GM18502 (cell line): ENCODE measurements around the gene RAB3GAP1.
"Not testable (repeated sequence)": the region's sequence is repeated elsewhere in the genome, so short reads cannot be mapped to it uniquely, and the experiment has no call there.

Experiments
- ATAC-seq: cut with Tn5 transposase; IDR thresholded peaks from one replicate; pipeline ENCODE4 v1.9.1; 2021; ENCODE audit warnings: mild to moderate bottlenecking; ENCODE audit not compliant: unreplicated experiment, poor library complexity

RAB3GAP1 gene

GRCh38 chr2:135099802-135100483 lies 47.9 kb downstream of the RAB3GAP1 start:
- no peak for ATAC-seq

GRCh38 chr2:135103843-135104242 lies 51.8 kb downstream of the RAB3GAP1 start:
- ATAC-seq, result no peak

GRCh38 chr2:135105513-135106316 lies 53.6 kb downstream of the RAB3GAP1 start:
- ATAC-seq, result not testable (repeated sequence)

- no peak for ATAC-seq
Observed at GRCh38 chr2:135113322-135113721, 61.2 kb downstream of the RAB3GAP1 start.

DNA sequence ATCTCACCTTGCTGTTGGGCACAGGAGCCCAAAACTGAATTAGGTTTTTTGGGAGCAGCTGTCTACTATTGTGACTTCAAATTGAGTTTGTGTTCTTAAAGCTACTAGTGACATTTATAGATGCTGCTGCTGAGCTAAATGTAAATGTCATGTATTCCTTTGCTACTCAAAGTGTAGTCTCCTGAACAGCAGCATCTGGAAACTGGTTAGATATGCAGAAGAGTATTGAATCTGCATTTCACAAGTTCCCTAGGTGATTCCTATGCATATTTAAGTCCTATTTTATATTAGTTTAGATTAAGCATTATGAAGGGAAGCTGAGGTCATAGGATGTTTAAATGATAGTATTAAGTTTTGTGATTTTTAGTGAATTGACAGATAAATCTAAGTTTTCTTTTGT lies 67.5 kb downstream of the RAB3GAP1 start:
- no peak for ATAC-seq

GRCh38 chr2:135121016-135121657 lies 69.0 kb downstream of the RAB3GAP1 start:
- no peak for ATAC-seq

DNA sequence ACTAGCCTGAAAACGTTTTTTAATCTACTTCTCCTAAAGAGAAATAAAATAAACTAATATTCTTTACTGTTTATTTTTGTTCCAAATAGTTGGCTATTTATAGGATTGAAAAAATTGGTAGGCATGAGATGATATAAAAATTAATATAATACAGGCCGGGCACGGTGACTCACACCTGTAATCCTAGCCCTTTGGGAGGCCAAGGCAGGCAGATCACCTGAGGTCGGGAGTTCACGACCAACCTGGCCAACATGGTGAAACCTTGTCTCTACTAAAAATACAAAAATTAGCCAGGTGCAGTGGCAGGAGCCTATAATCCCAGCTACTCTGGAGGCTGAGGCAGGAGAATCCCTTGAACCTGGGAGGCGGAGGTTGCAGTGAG lies 69.6 kb downstream of the RAB3GAP1 start:
- ATAC-seq, result not testable (repeated sequence)

- ATAC-seq, result no peak
Observed at GRCh38 chr2:135124924-135125886, 73.1 kb downstream of the RAB3GAP1 start.

DNA sequence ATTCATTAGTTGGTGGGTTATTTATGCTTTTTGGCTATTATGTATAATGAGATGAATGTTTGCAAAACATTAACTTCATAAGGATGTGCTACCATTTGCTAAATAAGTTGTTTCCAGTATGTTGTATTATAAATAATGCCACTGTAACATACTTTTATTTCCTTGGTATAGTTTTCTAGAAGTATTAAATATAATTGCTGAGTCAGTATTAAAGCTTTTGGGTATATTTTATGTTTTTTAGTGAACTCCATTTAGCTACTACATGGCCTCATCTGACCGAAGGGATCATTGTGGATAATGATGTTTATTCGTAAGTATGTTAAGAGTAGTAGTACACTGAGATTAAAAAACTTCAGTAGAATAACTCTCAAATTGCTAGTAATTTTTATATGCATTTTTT lies 73.8 kb downstream of the RAB3GAP1 start:
- no peak for ATAC-seq

GRCh38 chr2:135130751-135131150 lies 78.7 kb downstream of the RAB3GAP1 start:
- no peak for ATAC-seq

- no peak for ATAC-seq
Observed at GRCh38 chr2:135132314-135132713, 80.2 kb downstream of the RAB3GAP1 start.

- ATAC-seq, result no peak
Observed at GRCh38 chr2:135140606-135141005, 88.5 kb downstream of the RAB3GAP1 start.

DNA sequence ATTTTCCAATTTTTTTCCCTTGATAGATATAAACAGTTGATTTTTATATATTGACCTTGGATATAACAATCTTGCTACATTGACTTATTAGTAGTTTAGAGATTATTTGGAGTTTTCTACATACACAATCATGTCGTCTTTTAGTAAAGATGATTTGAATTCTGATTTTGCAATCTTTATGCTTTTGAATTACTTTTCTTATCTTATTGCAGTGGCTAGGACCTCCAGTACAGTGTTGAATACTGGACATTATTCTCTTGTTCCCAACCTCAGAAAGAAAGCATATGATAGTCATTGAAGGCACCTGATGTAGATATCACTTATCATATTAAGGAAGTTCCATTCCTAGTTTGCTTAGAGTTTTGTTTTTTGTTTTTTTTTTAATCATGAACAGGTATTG lies 90.2 kb downstream of the RAB3GAP1 start:
- no peak for ATAC-seq

- no peak for ATAC-seq
Observed at GRCh38 chr2:135144343-135144742, 92.3 kb downstream of the RAB3GAP1 start.

- no peak for ATAC-seq
Observed at GRCh38 chr2:135149251-135149650, 97.2 kb downstream of the RAB3GAP1 start.

DNA sequence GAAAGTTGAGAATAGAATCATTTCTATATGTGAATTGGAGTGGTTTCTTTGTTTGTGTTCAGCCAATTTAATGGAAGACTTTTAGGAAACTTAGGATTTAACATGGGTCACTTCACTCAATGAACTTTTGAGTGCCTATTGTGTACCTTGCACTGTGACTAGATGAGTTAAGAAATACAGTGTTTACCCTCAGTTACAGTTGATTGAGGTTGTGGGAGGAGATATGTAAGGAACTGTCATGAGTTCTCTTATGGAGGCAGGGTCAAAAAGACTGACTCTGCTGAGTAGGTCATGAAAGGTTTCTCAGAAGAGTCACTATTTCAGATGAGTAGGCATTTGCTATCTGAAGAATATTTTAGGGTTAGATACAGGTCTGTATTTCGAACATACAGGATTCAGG lies 98.6 kb downstream of the RAB3GAP1 start:
- no peak for ATAC-seq

DNA sequence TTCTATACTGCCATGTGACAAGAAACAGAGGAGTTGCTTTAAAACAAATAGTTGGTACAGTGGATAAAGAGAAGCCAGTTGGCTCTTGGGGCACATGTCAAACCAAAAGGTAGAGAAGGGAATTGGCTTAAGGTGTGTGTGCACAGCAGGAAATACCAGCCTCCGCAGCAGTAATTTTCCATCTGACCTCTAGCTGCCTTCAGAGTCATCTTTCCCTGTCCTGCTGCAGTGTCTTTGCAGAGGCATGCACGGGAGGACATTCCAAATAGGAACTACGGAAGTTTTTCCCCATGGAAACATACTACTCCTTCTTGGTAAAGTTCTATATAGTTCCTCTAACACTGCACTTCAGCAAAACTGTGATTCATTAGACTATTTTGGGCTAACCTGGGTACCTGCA lies 99.5 kb downstream of the RAB3GAP1 start:
- ATAC-seq, result no peak

GRCh38 chr2:135152361-135152760 lies 100.3 kb downstream of the RAB3GAP1 start:
- no peak for ATAC-seq

DNA sequence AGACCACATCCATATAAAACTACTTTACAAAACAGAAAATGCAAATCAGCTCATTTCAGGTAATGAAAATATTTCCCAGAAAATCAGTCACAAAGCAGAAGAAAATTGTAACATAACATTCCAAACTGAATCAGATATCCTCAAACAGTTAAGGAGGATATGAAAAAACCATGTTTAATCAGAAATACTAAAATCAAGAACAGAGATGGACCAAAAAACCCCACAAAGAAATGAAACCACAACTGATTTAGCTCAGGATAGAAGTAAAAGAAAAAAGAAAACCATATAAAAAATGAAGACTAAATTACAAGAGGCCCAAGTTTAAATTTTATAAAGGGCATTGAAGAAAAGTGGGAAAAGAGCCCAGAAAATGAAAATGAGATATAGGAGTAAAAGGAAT lies 102.9 kb downstream of the RAB3GAP1 start:
- no peak for ATAC-seq

DNA sequence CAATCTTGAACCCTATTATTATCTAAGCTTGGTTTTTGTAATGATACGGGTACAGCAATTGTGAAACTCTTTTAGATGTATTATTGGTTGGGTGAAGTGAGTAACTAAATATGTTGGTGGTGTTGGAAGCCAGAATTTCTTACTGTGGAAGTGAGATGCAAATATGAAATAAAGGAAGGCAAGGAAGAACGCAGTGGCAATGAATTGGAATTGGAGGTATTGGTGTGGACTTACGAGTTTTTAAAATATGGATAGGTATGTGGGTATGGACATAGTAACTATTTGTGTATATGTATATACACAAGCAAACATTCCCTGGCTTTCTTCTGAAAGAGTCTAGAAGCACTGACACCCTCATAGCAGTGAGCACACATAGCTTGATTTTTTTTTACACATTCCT lies 105.8 kb downstream of the RAB3GAP1 start:
- ATAC-seq, result no peak
